RWPE2 (cell line): ENCODE results near the gene LOXHD1.

ENCODE experiments used
- ATAC-seq: fragments of 200-7000 bp; cut with Tn5 transposase; 3 replicates; pipeline ENCODE4 v1.9.1; 2021; ENCODE audit warnings: low read depth
- DNase-seq: peaks from one replicate; pipeline ENCODE4 v3.0.0-alpha.2; 2020; ENCODE audit warnings: low spot score
- H3K27ac ChIP-seq: fragments of 450-650 bp; 2 replicates; pipeline ENCODE4 v1.5.1; 2017; ENCODE audit warnings: mild to moderate bottlenecking; ENCODE audit not compliant: poor library complexity, severe bottlenecking
- H3K27me3 ChIP-seq: fragments of 250-450 bp; sonication (Bioruptor Pico); 2 replicates; pipeline ENCODE4 v1.5.1; 2021; ENCODE audit warnings: mild to moderate bottlenecking, moderate library complexity; ENCODE audit not compliant: insufficient read depth, poor library complexity, severe bottlenecking
- H3K36me3 ChIP-seq: fragments of 250-450 bp; sonication (Bioruptor Pico); 2 replicates; pipeline ENCODE4 v1.5.1; 2020; ENCODE audit warnings: low read depth, mild to moderate bottlenecking, moderate library complexity
- H3K4me1 ChIP-seq: fragments of 250-450 bp; sonication (Bioruptor Pico); 2 replicates; pipeline ENCODE4 v1.5.1; 2021; ENCODE audit warnings: mild to moderate bottlenecking, moderate library complexity; ENCODE audit not compliant: insufficient read depth, poor library complexity, severe bottlenecking
- H3K4me3 ChIP-seq: fragments of 250-450 bp; sonication (Bioruptor Pico); 2 replicates; pipeline ENCODE4 v1.5.1; 2021; ENCODE audit warnings: mild to moderate bottlenecking, moderate library complexity; ENCODE audit not compliant: severe bottlenecking
- H3K9me3 ChIP-seq: fragments of 250-450 bp; sonication (Bioruptor Pico); 2 replicates; pipeline ENCODE4 v1.5.1; 2021; ENCODE audit warnings: mild to moderate bottlenecking, moderate library complexity; ENCODE audit not compliant: severe bottlenecking
- CTCF ChIP-seq: fragments of 450-650 bp; IDR thresholded peaks from one replicate; pipeline ENCODE4 v1.5.1; 2017; ENCODE audit warnings: mild to moderate bottlenecking, moderate library complexity; ENCODE audit not compliant: poor library complexity, severe bottlenecking

Gene LOXHD1

GRCh38 chr18:46547520-46547919 lies 109.5 kb downstream of the LOXHD1 start:
- TF ChIP-seq CTCF: no peak
- ATAC-seq (no peak), DNase-seq (no peak)
- no peaks in the 10 kb centered on the region for H3K36me3 ChIP-seq
- H3K4me3 ChIP-seq: no peak overlapping the region
- H3K9me3 ChIP-seq: no peaks in the 10 kb centered on the region
- no peaks in the 10 kb centered on the region for H3K4me1 ChIP-seq
- no peak overlapping the region for H3K27ac ChIP-seq
- no peaks in the 10 kb centered on the region for H3K27me3 ChIP-seq

GRCh38 chr18:46546111-46546640 lies 110.8 kb downstream of the LOXHD1 start:
- no peak for DNase-seq
- no peak overlapping the region for H3K27ac ChIP-seq
- no peaks in the 10 kb centered on the region for H3K27me3 ChIP-seq
- no peaks in the 10 kb centered on the region for H3K9me3 ChIP-seq
- no peak for ATAC-seq
- no peaks in the 10 kb centered on the region for H3K4me1 ChIP-seq
- no peak overlapping the region for H3K4me3 ChIP-seq
- H3K36me3 ChIP-seq: no peaks in the 10 kb centered on the region
- TF ChIP-seq CTCF: no peak

GRCh38 chr18:46542545-46542944 lies 114.5 kb downstream of the LOXHD1 start:
- DNase-seq (no peak), ATAC-seq (no peak; the same call in 2 of the 3 replicates)
- Histone ChIP-seq H3K27ac (no peak overlapping the region), H3K36me3 (no peaks in the 10 kb centered on the region), H3K4me3 (no peak overlapping the region), H3K27me3 (no peaks in the 10 kb centered on the region), H3K4me1 (no peaks in the 10 kb centered on the region), H3K9me3 (no peaks in the 10 kb centered on the region)
- no peak for TF ChIP-seq CTCF

GRCh38 chr18:46541626-46542189 lies 115.3 kb downstream of the LOXHD1 start:
- no peaks in the 10 kb centered on the region for H3K9me3 ChIP-seq
- no peaks in the 10 kb centered on the region for H3K36me3 ChIP-seq
- no peak overlapping the region for H3K4me3 ChIP-seq
- peaks cover 4% of the 10 kb centered on the region for H3K4me1 ChIP-seq
- H3K27ac ChIP-seq: no peak overlapping the region
- no peaks in the 10 kb centered on the region for H3K27me3 ChIP-seq
- DNase-seq (no peak), ATAC-seq (no peak)
- no peak for TF ChIP-seq CTCF

- Histone ChIP-seq H3K27ac (no peak overlapping the region), H3K27me3 (no peaks in the 10 kb centered on the region), H3K36me3 (no peaks in the 10 kb centered on the region), H3K4me3 (no peak overlapping the region), H3K4me1 (peaks cover 6% of the 10 kb centered on the region), H3K9me3 (no peaks in the 10 kb centered on the region)
- TF ChIP-seq CTCF: no peak
- no peak for ATAC-seq
- no peak for DNase-seq
Observed at GRCh38 chr18:46538376-46538775, 118.6 kb downstream of the LOXHD1 start.
